Activated CD4-positive, alpha-beta T cell treated with anti-CD3 and anti-CD28 coated beads for 24 hours (primary cell): ENCODE data around the gene CDK18.

Source experiments
- DNase-seq, 2 donors: peaks; one replicate each; pipeline ENCODE4 v3.0.0-alpha.2; 2020; ENCODE audit warnings: low read depth in 2 of 2

Gene CDK18

GRCh38 chr1:205537386-205538018 lies 33.0 kb downstream of the CDK18 start:
- no peak for DNase-seq

- DNase-seq, result no peak
Observed at GRCh38 chr1:205538235-205538840, 33.9 kb downstream of the CDK18 start.

GRCh38 chr1:205541161-205541886 lies 36.9 kb downstream of the CDK18 start:
- DNase-seq, result no peak

- DNase-seq, result no peak
Observed at GRCh38 chr1:205542367-205542766, 37.9 kb downstream of the CDK18 start.

GRCh38 chr1:205543351-205544301 lies 39.2 kb downstream of the CDK18 start:
- DNase-seq, result no peak

GRCh38 chr1:205545001-205545919 lies 40.8 kb downstream of the CDK18 start:
- no peak for DNase-seq

DNA sequence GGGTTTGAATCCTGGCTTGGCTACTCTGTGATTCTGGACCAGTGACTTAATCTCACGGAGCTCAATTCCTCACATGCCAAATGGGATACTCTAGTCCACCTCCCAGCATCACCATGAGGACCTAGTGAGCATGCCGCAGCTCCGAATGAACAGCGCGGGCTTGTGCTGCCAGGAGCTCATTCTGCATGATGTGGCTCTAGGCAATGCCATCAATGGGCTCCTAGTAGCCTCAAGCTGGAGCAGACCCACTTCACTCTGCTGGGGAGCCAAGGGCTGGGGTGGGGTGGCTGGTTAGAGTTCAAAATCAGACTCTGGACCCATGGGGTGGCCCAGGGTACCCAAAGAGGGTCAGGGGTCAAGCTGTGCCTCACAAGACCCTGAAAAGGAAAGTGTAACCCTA lies 41.5 kb downstream of the CDK18 start:
- DNase-seq, result no peak

GRCh38 chr1:205546541-205546940 lies 42.1 kb downstream of the CDK18 start:
- DNase-seq, result no peak

DNA sequence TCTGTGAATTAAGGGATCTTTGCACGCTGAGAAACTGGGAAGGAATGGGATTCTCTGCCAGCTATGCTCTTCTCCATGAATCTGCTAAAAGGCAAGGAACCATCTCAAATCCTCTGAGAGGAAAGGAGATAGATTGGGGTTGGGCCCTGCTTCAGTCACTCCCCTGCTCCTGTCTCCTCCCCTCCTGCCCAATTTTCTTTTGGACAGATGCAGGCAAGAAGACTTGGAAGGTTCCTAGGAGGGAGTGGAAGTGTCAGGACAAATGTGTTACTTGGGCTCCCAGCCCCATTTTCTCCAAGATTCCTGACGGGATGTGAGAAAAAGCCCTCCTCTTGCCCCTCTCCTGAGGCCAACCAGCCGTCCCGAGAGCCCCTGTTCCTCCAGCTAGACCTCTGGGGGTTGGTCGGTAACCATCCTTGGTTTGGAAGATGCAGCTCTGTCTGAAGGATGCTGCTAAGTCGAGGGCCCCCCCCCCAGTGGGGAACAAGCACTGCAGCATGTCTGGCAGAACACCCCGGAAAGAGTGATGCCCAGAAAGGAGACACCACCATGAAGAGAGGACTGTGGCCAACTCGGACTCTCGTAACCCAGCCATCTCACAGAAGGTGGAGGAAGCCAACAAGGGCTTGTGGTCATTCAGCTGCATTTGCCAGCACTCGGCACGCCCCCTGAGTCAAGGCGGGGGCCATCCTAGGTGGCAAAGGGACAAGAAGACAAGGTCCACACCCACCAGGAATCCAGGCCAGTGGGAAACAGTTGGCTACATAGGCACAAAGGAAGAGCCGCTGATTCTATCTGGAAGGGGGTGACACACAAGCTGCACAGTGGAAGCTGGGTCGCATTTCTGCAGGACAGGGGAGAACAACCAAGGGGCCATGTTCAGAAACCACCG lies 43.7 kb downstream of the CDK18 start:
- DNase-seq, result no peak

DNA sequence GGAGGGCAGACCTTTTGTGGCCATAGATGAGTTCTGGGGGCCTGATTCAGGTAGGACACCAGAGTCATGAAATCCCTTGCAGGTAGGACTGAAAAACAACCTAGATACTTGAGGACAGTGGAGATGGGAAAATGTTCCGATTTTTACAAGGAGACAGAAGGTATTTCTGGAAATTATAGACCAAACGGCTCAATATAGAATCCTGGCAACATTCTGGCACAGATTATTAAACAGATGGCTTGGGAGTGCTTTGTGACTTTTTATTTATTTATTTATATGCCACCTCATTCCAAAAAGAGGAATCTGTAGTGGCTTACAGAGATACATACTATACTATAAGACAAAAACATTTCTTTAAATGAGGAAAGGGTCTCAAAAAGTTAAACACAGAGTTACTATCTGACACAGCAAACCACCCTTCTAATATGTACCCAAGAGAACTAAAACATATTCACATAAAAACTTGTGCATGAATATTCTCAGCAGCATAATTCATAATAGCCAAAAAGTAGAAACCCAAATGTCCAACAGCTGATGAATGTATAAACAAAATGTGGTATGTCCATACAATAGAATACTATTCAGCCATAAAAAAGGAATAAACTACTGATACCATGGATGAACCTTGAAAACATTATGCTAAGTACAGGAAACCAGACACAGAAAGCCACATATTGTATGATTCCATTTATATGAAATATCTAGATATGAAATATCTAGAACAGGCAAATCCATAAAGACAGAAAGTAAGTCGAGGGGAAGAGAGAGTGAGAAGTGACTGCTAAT lies 49.8 kb downstream of the CDK18 start:
- DNase-seq, result no peak

DNA sequence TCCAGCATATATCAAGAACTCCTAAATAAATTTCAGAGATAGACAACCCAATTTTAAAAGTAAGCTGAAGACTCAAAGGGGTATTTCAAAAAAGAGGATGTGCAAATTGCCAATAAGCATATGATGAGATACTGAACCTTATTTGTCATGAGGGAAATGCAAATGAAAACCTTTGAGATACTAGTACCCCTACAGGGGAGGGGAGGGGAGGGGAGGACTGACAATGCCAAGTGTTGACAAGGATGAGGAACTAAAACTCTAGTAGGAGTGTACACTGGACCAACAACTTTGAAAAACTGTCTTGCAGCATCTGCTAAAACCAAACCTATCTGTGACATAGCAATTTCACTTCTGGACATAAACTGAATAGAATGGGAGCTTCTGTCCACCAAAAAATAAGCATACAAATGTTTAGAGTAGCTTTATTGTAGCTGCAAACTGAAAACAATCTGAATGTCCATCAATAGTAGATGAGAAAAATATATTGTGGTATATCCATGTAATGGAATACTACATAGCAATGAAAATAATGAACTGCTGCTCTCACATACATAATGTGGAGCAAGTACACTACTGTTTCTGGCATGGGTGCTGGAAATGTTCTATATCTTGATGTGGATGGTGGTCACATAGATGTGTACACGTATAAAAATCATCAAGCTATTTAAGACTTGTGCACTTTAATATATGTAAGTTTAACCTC lies 57.2 kb downstream of the CDK18 start:
- no peak for DNase-seq

- no peak for DNase-seq
Observed at GRCh38 chr1:205563927-205564441, 59.5 kb downstream of the CDK18 start.

- DNase-seq, result no peak
Observed at GRCh38 chr1:205565799-205566198, 61.3 kb downstream of the CDK18 start.

DNA sequence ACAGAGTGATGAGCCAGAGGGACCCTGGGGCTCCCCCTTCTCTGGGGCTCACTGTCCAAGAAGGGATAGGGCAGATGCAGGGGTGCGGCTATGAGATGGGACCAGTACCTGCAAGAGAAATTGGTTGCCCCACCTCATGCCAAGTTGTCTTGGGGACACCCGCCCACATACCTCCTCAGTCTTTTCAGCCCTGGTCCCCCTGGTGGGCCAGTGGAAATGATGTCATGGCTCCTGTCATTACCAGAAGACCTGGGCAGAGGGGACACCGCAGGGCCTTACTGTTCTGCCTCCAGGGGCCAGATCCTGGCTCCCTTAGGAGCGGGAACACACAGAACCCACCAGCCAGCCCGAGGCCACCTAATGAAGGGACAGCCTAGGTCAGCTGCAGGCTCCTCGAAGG lies 63.2 kb downstream of the CDK18 start:
- DNase-seq, result no peak

DNA sequence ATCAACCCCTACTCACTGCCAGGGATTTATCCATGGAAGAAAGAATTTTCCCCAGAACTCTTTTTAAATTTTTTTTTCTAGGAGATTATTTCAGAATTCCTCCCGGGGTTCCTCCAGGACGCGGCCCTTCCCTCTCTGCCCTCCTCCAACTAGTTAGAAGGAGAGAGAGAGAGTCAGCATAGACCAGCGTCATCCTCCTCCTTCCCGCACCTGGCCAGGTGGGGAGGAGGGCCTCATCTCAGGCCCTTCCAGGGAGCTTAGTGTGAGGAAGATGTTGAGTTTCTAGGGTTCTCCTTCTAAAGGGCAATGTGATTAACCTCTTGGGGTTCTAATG lies 63.6 kb downstream of the CDK18 start:
- no peak for DNase-seq

- no peak for DNase-seq
Observed at GRCh38 chr1:205568469-205569361, 64.2 kb downstream of the CDK18 start.

- no peak for DNase-seq
Observed at GRCh38 chr1:205569411-205570172, 65.1 kb downstream of the CDK18 start.
